Measurements from ENCODE around the gene BEND5. TPM values are rescaled to one million over a fixed set of nuclear protein-coding genes. Genes with fewer than 3 reads are reported as not detected.

The BEND5 gene
- total and polyA plus RNA-seq, 9 donors = 8.2 to 28.5 (median 17.3) TPM

- intact Hi-C loops (cut with DNase I) = loop anchor here in 1 of 4 donors (10.0 kb wide), 1 partner anchor 297 kb away; the partner anchor contains the start of gene SPATA6
- Histone ChIP-seq H3K9me3 (no peaks in the 10 kb centered on the region), H3K36me3 (no peaks in the 10 kb centered on the region), H3K4me3 (no peak overlapping the region), H3K4me1 (ENCODE audit: insufficient read depth) (peaks cover 7% of the 10 kb centered on the region), H3K27me3 (no peaks in the 10 kb centered on the region), H3K27ac (no peak overlapping the region)
- WGBS, 3 donors = 87 to 93% (median 89%) methylated on average over 2 of the region's 2 CpGs
- TF ChIP-seq CTCF (IDR thresholded peaks at IDR 0.05) (no peak), POLR2A (IDR thresholded peaks at IDR 0.05) (no peak), EP300 (IDR thresholded peaks at IDR 0.05) (no peak)
- DNase-seq = no peak
Measured at GRCh38 chr1:48772211-48772610, 4.5 kb downstream of the BEND5 start.

GRCh38 chr1:48771561-48771960 is 5.1 kb downstream of the BEND5 start:
- H3K36me3 ChIP-seq = no peaks in the 10 kb centered on the region
- H3K4me3 ChIP-seq = no peak overlapping the region
- no peaks in the 10 kb centered on the region for H3K27me3 ChIP-seq
- H3K4me1 ChIP-seq (ENCODE audit: insufficient read depth) = peaks cover 7% of the 10 kb centered on the region
- intact Hi-C loops (cut with DNase I) = loop anchor here in 1 of 4 donors (10.0 kb wide), 1 partner anchor 297 kb away; the partner anchor contains the start of gene SPATA6
- no peaks in the 10 kb centered on the region for H3K9me3 ChIP-seq
- DNase-seq = no peak
- TF ChIP-seq EP300 (IDR thresholded peaks at IDR 0.05) (no peak), CTCF (IDR thresholded peaks at IDR 0.05) (no peak)
- no peak overlapping the region for H3K27ac ChIP-seq
- 27 to 42% (median 39%) methylated on average over 2 of the region's 2 CpGs for WGBS, 3 donors

GRCh38 chr1:48767975-48768510 is 8.6 kb downstream of the BEND5 start:
- TF ChIP-seq POLR2A (IDR thresholded peaks at IDR 0.05) (no peak), EP300 (IDR thresholded peaks at IDR 0.05) (no peak), CTCF (IDR thresholded peaks at IDR 0.05) (no peak)
- no peak overlapping the region for H3K4me3 ChIP-seq
- DNase-seq = no peak
- no peaks in the 10 kb centered on the region for H3K9me3 ChIP-seq
- H3K27me3 ChIP-seq = no peaks in the 10 kb centered on the region
- H3K36me3 ChIP-seq = no peaks in the 10 kb centered on the region
- H3K27ac ChIP-seq = no peak overlapping the region
- peaks cover 5% of the 10 kb centered on the region for H3K4me1 ChIP-seq (ENCODE audit: insufficient read depth)
- intact Hi-C loops (cut with DNase I) = no loop called here

GRCh38 chr1:48765335-48765734 is 11.4 kb downstream of the BEND5 start:
- Histone ChIP-seq H3K27ac (no peak overlapping the region), H3K9me3 (no peaks in the 10 kb centered on the region), H3K4me1 (ENCODE audit: insufficient read depth) (peaks cover 7% of the 10 kb centered on the region), H3K36me3 (no peaks in the 10 kb centered on the region), H3K27me3 (no peaks in the 10 kb centered on the region), H3K4me3 (no peak overlapping the region)
- intact Hi-C loops (cut with DNase I) = no loop called here
- 97 to 98% (median 97%) methylated on average over 1 of the region's 1 CpG for WGBS, 3 donors
- TF ChIP-seq POLR2A (IDR thresholded peaks at IDR 0.05) (no peak), EP300 (IDR thresholded peaks at IDR 0.05) (no peak), CTCF (IDR thresholded peaks at IDR 0.05) (no peak)
- DNase-seq = no peak

Measured in ovary (tissue), 9 donors.